KMS-11 (cell line): Measurements from ENCODE around the gene PRDX3.

Experiments used
- H2AFZ ChIP-seq: fragments of 200-600 bp; sonication (generic); 2 replicates; pipeline ENCODE4 v1.6.1; 2016; ENCODE audit warnings: antibody characterized with exemption, mixed run types, low read depth
- H3K27ac ChIP-seq: fragments of 200-600 bp; sonication (generic); 2 replicates; pipeline ENCODE4 v1.6.1; 2016; ENCODE audit warnings: mild to moderate bottlenecking, mixed run types
- H3K27me3 ChIP-seq: fragments of 200-600 bp; sonication (generic); 2 replicates; pipeline ENCODE4 v1.6.1; 2017; ENCODE audit warnings: mild to moderate bottlenecking, low read depth, mixed run types, moderate library complexity; ENCODE audit not compliant: insufficient read depth
- H3K36me3 ChIP-seq: fragments of 200-600 bp; sonication (generic); 2 replicates; pipeline ENCODE4 v1.6.1; 2017; ENCODE audit warnings: mild to moderate bottlenecking, mixed run types; ENCODE audit not compliant: insufficient read depth
- H3K4me1 ChIP-seq: fragments of 200-600 bp; sonication (generic); 2 replicates; pipeline ENCODE4 v1.6.1; 2016; ENCODE audit warnings: mild to moderate bottlenecking, low read depth, mixed run types; ENCODE audit not compliant: poor library complexity, severe bottlenecking
- H3K4me2 ChIP-seq: fragments of 200-600 bp; sonication (generic); 2 replicates; pipeline ENCODE4 v1.7.0; 2016; ENCODE audit warnings: mild to moderate bottlenecking, mixed run types
- H3K4me3 ChIP-seq: fragments of 200-600 bp; sonication (generic); IDR thresholded peaks from 2 replicates; pipeline ENCODE4 v1.6.1; 2017; ENCODE audit warnings: low read depth, low read length, mixed read lengths; ENCODE audit not compliant: insufficient read depth
- H3K79me2 ChIP-seq: fragments of 200-600 bp; sonication (generic); 2 replicates; pipeline ENCODE4 v1.6.1; 2016; ENCODE audit warnings: low read depth, mixed run types; ENCODE audit not compliant: insufficient read depth
- H3K9ac ChIP-seq: fragments of 200-600 bp; sonication (generic); 2 replicates; pipeline ENCODE4 v1.6.1; 2016; ENCODE audit warnings: mild to moderate bottlenecking, mixed run types
- H4K20me1 ChIP-seq: fragments of 200-600 bp; sonication (generic); 2 replicates; pipeline ENCODE4 v1.6.1; 2016; ENCODE audit warnings: mild to moderate bottlenecking, mixed run types; ENCODE audit not compliant: insufficient read depth
- TF ChIP-seq, protein P1 (sequence below): fragments of 200-600 bp; sonication (generic); conservative IDR thresholded peaks from 2 replicates; pipeline ENCODE4 v1.6.1; 2017; ENCODE audit warnings: low read depth, mild to moderate bottlenecking, antibody characterized with exemption, low read length, moderate library complexity, mixed read lengths

Gene PRDX3

DNA sequence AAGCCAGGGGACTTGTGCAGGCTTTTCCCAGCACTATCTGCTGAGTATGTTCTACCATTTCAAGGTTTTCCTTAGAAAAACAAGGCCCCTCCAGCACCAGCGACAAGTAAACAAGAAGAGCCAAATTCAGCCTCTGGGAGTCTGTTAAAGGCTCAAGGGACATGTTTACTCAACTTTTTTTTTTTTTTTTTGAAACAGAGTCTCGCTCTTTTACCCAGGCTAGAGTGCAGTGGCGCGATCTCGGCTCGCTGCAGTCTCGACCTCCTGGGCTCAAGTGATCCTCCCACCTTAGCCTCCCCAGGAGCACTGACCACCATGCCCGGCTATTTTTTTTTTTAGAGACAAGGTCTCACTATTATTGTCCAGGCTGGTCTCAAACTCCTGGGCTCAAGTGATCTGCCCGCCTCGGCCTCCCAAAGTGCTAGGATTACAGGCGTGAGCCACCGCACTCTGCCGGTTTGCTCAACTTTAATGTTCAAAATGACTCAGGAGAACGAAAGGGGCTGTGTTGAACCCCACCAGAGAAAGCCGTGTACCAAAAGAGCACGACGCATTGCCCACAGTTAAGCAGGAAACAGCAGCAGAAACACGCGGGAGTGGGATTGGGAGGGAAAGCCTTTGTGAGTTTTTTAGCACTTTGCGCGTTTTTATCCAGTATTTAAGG lies 772 bp downstream of the PRDX3 start:
- Histone ChIP-seq H2AFZ (peak overlapping the region; percentile 60), H3K4me3 (no peak overlapping the region), H4K20me1 (no peaks in the 10 kb centered on the region), H3K27ac (peak overlapping the region; percentile 48), H3K36me3 (no peaks in the 10 kb centered on the region), H3K9ac (peak overlapping the region; percentile 73), H3K4me1 (peaks cover 24% of the 10 kb centered on the region), H3K79me2 (peaks cover 29% of the 10 kb centered on the region), H3K4me2 (peak overlapping the region; percentile 83), H3K27me3 (no peaks in the 10 kb centered on the region)
- TF ChIP-seq, protein P1, sequence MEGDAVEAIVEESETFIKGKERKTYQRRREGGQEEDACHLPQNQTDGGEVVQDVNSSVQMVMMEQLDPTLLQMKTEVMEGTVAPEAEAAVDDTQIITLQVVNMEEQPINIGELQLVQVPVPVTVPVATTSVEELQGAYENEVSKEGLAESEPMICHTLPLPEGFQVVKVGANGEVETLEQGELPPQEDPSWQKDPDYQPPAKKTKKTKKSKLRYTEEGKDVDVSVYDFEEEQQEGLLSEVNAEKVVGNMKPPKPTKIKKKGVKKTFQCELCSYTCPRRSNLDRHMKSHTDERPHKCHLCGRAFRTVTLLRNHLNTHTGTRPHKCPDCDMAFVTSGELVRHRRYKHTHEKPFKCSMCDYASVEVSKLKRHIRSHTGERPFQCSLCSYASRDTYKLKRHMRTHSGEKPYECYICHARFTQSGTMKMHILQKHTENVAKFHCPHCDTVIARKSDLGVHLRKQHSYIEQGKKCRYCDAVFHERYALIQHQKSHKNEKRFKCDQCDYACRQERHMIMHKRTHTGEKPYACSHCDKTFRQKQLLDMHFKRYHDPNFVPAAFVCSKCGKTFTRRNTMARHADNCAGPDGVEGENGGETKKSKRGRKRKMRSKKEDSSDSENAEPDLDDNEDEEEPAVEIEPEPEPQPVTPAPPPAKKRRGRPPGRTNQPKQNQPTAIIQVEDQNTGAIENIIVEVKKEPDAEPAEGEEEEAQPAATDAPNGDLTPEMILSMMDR: no peak

DNA sequence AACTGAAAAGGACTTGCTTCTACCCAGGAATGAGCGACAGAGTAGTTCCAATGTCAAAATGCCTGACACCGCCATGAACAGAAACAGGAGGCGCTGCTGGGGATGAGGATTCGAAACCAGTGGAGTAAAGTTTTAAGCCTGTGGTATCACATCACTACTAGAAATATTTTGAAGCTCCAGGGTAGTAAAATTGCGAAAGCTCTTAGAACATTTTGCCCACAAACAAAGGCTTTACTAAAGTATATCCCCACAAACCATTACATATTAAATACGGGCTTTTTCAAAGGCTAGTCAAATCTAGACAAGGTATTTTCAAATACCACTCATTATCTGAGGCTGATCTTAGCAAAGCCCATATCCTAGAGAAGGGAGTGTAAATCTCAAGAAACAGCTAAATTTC lies 2.4 kb downstream of the PRDX3 start:
- no peak overlapping the region for H3K4me3 ChIP-seq
- peaks cover 29% of the 10 kb centered on the region for H3K79me2 ChIP-seq
- 0 out of 2 replicates have a peak, but pooled peaks cover 5% of the 10 kb centered on the region for H3K36me3 ChIP-seq
- no peak overlapping the region for H3K4me2 ChIP-seq
- no peaks in the 10 kb centered on the region for H4K20me1 ChIP-seq
- no peaks in the 10 kb centered on the region for H3K27me3 ChIP-seq
- no peak overlapping the region for H2AFZ ChIP-seq
- no peak overlapping the region for H3K27ac ChIP-seq
- TF ChIP-seq, protein P1: no peak
- no peak overlapping the region for H3K9ac ChIP-seq
- peaks cover 24% of the 10 kb centered on the region for H3K4me1 ChIP-seq

DNA sequence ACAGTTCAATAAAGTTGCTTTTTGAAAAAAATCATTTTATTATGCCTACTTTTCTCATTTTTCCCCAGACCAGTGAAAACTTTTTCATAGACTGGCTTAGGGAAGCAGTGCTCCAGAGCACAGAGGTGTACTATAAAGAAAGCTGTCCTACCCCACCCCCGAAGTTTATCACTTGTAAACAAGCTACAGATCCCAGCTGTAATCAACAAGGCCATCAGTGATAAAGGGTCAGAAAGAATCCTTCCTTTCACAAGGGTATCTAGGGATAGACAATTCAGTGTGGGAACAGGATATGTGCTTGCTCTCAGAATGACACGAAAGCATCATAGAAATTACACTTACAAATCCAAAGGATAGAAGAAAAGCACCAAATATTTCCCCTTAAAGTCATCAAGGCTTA lies 4.5 kb downstream of the PRDX3 start:
- H2AFZ ChIP-seq: no peak overlapping the region
- no peaks in the 10 kb centered on the region for H3K27me3 ChIP-seq
- H3K4me1 ChIP-seq: peaks cover 19% of the 10 kb centered on the region
- no peaks in the 10 kb centered on the region for H4K20me1 ChIP-seq
- no peak overlapping the region for H3K9ac ChIP-seq
- H3K4me2 ChIP-seq: no peak overlapping the region
- peaks cover 5% of the 10 kb centered on the region; the same call in 1 of the 2 replicates for H3K36me3 ChIP-seq
- TF ChIP-seq, protein P1: no peak
- H3K27ac ChIP-seq: no peak overlapping the region
- H3K4me3 ChIP-seq: no peak overlapping the region
- H3K79me2 ChIP-seq: peaks cover 29% of the 10 kb centered on the region

DNA sequence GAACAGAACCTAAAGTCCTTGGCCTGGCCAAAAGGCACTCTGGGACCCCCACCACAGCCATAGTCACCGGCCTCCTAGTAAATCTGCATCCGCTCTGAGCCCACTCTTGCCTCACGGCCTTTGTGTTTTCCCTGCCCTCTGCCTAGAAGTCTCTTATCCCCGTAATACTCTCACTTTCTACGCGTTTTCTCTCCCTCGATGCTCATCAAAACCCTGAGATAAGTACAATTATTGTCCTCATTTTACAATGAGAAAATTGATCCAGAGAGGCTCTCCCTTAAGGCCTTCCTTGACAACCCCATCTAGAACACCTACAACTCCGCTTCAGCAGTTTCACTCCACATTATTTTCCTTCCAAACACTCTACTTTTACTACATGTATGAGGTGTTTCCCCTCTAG lies 11.6 kb downstream of the PRDX3 start:
- H3K4me2 ChIP-seq: no peak overlapping the region

More for the DNA sequence above, 11.6 kb downstream of the PRDX3 start:
- H3K4me3 ChIP-seq: no peak overlapping the region
- peaks cover 9% of the 10 kb centered on the region; the same call in 1 of the 2 replicates for H3K79me2 ChIP-seq
- no peak overlapping the region for H3K27ac ChIP-seq
- peaks cover 5% of the 10 kb centered on the region; the same call in 1 of the 2 replicates for H3K36me3 ChIP-seq
- H3K27me3 ChIP-seq: no peaks in the 10 kb centered on the region
- no peak overlapping the region for H3K9ac ChIP-seq
- no peak overlapping the region for H2AFZ ChIP-seq
- no peaks in the 10 kb centered on the region for H4K20me1 ChIP-seq
- TF ChIP-seq, protein P1: no peak
- H3K4me1 ChIP-seq: peaks cover 16% of the 10 kb centered on the region
